GM21526 (cell line): ENCODE results near the gene HSD3B7.

Experiments used
- ATAC-seq: cut with Tn5 transposase; IDR thresholded peaks from one replicate; pipeline ENCODE4 v1.9.1; 2021; ENCODE audit warnings: moderate library complexity; ENCODE audit not compliant: unreplicated experiment, low FRiP score

HSD3B7 gene

DNA sequence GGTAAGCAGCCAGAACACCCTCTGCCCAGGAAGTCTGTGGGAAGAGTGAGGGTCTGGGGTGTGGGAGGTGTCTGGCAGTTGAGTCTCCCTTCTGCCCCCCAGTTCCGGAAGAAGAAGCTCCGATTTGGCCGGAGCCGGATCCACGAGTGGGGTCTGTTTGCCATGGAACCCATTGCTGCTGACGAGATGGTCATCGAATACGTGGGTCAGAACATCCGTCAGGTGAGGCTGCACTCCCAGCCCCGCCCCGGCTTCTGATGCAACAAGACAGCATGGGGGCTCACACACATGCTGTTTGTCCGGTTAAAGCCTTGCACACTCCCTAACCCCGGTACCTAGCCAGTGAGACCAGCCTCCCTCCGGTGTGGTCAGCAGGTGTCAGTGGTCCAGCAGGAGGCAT, 4.0 kb upstream of the HSD3B7 start:
- no peak for ATAC-seq

DNA sequence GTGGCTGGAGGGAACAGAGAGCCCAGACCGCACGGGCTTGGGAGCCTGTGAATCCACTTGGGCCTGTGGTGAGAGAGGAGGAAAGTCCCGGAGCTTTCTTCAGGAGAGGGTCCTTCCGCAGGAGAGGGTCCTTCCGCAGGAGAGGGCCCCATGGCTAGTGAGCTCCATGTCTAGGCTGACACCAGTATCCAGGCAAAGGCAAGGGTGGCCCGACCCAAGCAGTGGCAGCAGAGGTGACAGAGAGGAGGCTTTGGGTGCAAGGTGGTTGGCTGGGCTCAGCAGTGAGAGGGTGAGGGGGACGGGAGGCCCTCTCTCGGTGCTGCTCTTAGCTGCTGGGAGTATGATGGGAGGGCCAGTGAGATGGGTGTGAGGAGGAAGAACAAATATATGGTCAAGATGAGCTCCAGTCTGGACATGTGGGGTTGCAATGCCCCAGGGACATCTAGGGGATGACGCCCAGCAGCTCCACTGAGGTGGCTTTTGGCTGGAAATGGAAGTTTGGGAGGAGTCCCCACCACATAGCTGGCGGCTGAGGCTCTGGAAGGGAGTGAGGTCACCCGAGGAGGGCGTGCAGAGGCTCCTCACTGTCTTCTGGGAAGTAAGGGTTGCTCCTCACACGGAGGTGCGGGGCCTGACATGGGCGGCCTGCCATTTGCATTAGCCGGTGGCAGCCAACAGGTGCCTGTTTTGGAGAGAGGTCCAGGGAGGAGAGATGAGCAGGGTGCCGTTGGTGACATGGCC, 2.3 kb upstream of the HSD3B7 start:
- no peak for ATAC-seq

DNA sequence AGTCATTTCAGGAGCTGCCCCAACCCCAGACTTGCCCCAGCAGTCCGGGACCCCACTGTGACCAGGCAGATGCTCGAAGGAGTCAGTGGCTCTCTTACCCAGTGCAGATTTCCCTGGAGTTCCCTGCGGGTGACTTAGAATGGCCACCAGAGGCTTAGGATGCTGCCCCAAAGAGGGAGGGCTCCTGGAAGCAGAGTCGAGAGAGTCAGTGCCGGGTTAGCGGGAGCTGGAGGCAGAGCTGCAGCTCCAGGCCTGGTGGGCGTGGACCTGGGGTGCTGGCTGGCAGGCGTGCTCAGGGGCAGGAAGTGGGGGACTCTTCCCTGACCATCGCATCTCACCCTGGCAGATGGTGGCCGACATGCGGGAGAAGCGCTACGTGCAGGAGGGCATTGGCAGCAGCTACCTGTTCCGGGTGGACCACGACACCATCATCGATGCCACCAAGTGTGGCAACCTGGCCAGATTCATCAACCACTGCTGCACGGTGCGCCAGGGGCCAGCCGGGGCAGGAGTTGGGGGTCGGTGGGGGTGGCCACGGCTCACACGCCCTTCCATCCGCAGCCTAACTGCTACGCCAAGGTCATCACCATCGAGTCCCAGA, 1.6 kb upstream of the HSD3B7 start:
- ATAC-seq: no peak

DNA sequence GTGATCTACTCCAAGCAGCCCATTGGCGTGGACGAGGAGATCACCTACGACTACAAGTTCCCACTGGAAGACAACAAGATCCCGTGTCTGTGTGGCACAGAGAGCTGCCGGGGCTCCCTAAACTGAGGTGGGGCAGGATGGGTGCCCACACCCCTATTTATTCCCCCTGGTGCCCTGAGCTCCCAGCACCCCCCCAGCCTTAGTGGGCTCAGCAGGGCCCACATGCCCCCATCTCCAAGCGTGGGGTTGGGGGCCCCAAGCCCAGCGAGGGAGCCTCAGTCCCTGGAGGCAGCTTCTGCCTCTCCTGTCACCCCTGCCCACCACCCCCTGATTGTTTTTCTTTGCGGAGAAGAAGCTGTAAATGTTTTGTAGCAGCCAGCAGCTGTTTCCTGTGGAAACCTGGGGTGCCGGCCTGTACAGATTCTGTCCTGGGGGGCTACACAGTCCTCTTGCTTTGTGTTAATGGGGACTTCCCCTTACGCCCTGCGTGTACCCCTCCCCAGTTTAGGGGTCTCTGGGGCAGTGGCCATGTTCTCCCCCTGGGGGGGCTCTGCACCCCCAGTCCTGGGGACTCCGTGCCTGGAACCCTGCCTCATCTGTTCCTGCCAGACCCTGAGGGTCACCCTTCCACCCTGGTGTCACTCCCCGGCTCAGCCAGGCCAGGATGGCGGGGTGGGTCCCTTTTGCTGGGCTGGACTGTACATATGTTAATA, 953 bp upstream of the HSD3B7 start:
- no peak for ATAC-seq

DNA sequence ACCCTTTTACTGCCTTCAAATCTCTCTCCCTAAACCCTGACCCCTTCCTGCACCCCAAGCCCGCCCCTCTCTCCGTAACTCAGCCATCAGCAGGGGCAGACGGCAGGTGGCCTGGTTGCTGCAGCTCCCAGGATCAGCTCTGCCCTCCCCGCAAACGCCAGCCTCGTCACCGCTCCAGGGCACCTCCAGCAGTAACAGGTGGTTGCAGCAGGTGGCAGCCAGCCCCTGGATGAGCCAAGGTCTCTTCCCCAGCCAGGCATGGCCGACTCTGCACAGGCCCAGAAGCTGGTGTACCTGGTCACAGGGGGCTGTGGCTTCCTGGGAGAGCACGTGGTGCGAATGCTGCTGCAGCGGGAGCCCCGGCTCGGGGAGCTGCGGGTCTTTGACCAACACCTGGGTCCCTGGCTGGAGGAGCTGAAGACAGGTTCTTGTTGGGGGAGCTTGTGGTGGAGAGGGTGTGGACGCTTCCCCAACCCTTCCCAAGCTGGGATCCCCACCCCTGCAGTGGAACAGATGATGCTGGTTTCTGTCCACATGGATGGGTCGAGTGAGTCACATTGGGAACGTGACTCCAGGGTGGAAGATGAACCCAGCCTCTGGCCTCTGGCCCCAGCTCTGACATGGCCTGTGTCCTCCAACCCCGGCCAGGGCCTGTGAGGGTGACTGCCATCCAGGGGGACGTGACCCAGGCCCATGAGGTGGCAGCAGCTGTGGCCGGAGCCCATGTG, 558 bp downstream of the HSD3B7 start:
- no peak for ATAC-seq

DNA sequence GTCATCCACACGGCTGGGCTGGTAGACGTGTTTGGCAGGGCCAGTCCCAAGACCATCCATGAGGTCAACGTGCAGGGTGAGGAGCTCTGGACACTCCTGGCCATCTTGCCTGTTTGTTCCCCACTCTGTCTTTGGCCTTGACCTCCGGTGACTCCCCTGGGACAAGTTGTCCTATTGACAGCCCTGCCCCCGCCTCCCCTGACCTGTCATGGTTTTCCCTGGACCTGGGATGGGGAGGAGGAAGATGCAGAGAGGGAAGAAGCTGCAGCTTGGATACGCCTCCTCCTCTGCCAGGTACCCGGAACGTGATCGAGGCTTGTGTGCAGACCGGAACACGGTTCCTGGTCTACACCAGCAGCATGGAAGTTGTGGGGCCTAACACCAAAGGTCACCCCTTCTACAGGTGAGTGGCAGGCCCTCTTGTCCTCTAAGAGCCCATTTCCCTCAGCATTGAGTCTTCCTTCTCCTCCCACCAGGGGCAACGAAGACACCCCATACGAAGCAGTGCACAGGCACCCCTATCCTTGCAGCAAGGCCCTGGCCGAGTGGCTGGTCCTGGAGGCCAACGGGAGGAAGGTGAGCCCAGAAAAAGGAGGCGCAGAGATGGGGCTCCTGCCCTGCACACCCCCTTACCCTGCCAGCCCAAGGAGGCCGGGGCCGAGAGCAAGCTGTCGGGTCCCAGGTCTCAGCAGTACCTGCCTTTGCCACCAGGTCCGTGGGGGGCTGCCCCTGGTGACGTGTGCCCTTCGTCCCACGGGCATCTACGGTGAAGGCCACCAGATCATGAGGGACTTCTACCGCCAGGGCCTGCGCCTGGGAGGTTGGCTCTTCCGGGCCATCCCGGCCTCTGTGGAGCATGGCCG, 1.4 kb downstream of the HSD3B7 start:
- no peak for ATAC-seq

DNA sequence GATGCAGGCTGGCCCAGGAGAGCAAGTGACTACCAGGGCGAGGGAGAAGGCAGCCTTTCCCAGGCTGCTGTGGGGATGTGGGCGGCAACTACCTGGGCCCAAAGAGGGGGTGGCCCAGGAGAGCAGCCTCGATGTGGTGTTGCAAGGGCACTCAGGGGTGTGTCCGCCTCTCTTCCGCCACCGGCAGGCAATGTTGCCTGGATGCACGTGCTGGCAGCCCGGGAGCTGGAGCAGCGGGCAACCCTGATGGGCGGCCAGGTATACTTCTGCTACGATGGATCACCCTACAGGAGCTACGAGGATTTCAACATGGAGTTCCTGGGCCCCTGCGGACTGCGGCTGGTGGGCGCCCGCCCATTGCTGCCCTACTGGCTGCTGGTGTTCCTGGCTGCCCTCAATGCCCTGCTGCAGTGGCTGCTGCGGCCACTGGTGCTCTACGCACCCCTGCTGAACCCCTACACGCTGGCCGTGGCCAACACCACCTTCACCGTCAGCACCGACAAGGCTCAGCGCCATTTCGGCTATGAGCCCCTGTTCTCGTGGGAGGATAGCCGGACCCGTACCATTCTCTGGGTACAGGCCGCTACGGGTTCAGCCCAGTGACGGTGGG, 2.7 kb downstream of the HSD3B7 start:
- ATAC-seq: no peak

DNA sequence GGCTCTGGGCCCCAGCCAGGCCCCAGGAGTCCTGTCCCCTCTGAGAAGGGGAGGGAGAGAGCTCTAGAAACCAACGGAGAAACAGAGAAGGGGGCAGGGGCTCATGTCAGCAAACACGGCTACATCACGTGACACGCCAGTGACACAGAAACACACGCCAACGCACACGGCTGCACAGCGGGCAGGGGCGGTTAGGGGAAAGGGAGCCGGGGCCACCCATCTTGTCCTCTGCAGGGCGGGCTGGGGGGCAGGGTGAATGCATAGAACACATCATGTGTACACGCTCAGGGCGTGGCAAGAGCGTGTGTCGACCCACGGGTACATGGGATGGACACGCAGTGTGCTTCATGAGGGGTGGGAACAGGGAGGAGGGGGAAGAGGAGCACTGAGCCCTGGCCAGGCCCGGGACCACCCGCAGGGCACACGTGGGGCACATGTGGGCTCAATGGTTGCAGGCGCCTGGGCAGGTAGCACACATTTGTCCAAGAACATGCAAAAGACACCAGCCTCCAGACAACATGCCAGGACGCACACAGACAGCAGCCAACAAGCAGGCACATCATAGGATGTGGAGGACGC, 4.6 kb downstream of the HSD3B7 start:
- ATAC-seq: no peak

DNA sequence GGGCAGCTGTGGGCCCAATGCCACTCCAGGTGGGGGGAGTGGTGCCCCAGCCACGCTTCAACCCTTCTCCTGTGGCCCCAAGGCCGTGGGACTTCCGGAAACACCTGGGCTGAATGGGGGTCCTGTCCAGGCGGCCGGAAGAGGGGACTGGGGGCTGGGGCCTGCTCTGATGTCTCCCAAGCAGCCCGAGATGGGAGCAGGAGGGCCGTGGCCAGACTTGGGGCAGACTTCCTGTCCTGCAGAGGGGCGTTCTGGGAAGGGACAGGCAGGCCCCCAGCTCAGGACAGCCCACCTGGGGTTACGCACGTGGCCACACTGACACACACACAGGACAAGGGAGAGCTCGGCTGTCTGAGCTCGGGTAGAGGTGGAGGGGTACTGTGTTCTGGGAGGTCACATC, 5.1 kb downstream of the HSD3B7 start:
- no peak for ATAC-seq

DNA sequence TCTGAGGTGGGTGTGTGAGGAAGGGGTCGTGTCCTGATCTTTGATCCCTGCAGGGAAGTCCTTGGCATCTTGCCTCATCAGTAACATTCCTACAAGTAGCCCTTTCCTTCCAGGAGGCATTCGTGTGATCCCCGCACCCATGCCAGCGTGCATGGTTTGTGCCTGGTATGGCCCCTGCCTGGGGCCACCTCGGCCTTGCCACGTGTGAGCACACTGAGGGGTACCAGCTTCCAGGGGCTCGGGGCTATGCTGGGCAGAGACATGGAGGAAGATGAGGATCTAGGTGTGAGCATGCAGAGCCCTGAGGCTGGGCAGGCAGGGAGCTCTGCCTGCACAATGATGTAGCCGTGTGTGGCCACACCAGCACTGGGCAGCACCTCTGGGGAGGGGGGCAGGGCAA, 6.0 kb downstream of the HSD3B7 start:
- no peak for ATAC-seq

DNA sequence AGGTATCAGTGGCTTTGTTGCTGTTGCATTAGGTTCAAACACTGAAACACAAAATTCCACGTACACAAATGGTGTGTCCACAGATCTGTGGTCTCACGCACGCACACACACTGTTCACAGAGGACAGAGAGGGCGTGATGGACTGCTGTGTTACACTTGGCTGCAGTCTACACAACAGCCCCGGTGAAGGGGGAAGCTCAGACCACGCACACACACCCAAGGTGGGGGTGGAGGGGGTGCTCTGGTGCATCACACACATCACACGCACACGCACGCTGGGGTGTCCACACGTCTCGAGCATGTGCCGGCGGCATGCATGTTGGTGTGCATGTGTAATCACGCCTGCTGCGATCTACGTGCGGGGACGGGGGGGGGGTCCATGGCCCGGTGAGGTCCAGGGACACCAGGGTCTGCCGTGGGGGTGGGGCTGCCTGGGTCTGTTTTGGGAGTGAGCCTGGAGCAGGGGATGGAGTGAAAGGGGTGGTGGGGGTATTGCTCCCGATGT, 7.3 kb downstream of the HSD3B7 start:
- no peak for ATAC-seq

DNA sequence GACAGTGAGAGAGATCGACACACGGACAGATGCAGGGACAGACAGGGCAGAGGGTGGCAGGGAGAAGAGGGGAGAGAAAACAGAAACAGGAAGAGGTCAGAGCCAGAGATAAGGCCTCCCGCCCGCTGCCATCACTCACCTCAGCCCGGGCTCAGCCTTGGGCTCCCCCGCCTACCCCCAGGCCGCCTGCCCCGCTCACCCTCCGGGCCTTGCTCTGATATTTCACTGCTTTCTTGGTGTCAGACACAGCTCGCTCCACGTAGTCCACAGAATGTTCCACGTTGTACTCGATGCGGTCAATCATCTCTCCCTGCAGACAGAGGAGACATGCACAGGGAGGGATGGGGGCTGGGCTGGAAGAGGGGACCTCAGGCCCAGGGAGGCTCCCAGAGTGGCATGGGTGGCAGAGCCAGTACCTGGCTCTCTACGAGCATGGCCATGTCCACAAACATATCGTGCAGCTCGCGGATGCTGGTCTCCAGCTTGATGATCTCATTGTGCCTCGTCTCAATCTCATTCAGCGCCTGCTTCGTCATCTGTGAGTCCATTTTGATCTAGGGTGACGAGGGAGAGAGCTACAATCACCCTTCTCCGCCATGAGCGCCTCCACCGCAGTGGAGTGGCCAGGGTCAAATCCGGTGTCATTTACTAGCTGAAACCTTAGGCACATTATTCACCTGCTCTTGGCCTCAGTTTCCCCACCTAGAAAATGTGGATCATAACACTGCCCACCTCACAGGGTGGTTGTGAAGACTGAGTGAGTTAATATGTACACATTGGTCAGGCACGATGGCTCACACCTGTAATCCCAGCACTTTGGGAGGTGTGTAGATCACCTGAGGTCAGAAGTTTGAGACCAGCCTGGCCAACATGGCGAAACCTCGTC, 8.2 kb downstream of the HSD3B7 start:
- no peak for ATAC-seq

DNA sequence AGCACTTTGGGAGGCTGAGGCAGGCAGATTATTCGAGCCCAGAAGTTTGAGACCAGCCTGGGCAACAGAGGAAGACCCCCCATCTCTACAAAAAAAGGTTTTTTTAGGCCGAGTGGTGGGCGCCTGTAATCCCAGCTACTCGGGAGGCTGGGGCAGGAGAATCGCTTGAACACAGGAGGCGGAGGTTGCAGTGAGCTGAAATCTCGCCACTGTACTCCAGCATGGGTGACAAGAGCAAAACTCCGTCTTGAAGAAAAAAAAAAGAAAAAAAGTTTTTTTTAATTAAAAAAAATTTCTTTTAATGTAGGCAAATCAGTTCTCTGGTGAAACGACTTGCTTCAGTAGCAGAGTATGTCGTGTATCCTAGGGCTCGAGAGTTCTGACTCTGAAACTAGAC, 10.9 kb downstream of the HSD3B7 start:
- no peak for ATAC-seq

DNA sequence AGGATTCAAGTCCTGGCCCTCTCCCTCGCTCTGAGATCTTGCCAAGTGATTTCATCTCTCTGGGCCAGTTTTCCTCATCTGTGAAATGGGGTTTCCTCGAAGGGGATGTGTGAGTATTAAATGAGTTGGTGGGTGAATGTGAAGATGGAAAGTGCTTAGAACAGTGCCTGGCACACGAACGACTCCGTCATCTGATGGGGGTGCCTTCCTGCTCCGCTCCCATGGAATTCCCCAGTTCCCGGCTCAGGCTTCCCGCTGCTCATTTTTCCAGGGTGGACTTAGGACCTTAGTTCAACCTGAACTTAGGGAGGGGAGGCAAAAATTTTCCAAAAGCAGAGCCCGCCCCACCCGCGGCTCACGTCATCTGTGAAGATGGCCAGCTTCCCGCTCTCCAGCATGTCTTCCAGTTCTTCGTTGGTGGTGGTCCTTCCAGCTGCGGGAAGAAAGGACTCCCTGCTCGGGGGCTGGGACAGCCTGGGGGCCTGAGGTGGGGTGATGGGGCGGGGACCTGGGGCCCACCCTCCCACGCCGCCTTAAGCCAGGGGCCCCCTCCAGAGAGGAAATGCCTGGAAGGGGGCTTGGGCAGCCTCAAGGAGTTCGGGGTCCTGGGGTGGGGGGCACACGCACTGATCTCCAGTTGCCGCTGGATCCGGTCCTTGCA, 11.4 kb downstream of the HSD3B7 start:
- ATAC-seq: peak; percentile 6

DNA sequence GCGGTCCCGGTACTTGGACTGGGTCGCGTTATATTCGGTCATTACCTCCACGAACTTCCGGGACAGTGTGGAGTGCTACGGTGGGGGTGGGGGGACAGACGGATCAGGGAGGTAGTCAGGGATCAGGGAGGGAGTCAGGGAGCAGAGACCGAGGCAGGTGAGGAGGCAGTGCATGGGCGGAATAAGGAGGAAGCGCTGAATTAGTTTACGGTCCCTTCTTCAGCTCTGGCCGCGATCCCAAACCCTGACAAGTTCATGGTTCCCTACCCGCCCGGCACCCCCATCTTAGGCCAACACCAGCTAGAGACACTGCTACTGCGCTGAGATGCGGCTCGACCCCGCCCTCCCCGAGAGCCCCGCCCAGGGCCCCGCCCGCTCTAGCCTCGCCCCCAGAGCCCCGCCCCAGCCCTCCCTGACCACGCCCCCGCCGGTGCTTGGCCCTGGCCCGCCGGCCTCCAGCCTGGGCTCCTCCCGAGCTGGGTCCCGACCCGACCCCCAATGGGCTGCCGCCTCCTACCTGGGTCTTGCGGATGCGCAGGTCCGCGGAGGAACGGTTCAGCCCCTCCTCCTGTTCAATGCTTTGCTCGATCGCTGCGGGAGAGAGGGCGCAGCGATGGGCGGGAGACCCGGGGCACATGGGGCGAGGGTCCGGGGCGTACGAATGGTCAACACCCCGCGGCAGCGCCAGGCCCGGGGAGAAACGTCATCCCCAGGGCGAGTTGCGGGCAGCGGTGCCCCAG, 12.1 kb downstream of the HSD3B7 start:
- ATAC-seq: peak; percentile 71

DNA sequence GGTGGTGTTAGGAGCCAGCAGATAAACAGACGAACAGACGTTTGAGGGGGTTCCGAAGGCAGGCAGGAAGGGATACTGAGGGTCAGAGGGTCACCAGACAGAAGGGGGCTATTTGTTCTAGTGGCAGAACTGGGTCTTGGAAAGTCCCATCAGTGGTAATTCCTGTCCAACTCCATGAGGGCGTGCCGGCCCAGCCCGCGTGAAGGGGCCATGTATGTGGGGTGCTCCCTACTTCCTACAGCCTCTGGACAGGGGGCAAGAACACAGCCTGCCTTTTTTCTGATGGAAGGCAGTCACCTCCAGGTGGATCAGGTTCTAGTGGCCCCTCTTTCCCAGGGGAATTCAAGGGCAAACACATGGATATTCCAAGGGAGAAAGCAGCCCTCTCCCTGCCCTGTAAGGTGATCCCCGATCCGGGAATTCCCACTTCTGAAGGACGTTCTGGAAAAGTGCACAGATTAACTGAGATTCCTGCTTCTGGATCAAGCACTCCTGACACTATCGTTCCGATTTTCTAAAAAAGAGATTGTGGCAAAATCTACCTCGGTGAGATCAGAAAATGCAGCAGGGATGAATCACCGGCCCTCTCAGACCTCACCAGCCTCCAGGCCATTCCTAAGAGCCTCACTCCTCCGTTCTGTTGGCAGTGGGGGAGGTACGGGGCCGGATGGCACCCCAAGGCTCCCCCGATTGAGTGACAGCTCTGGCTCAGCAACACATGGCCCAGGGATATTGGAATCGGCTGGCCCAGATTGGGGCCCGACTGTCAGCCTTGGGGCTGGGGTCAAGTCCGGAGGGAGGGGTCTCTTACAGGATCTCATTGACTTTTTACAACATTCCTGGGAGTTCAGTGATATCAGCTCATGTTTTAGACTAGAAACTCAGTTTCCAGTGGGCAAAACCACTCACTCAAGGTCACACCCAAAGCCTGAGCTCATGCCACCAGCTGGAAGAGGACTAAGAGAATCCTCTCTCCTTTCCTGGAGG, 13.0 kb downstream of the HSD3B7 start:
- no peak for ATAC-seq
